Epithelial cell of alveolus of lung (primary cell): ENCODE data around the gene FTMT. TPM values are rescaled to one million over a fixed set of nuclear protein-coding genes. Genes with fewer than 3 reads are reported as not detected.

Source experiments
- total RNA-seq: library from RNA; depleted of rRNA; stranded (reverse); fragments of >200 nt; gene quantifications from 2 replicates; pipeline ENCODE4 v1.2.1, GENCODE V29; 2015

Gene FTMT
- total RNA-seq = not detected in 2 replicates

GRCh38 chr5:121851643-121852574, at the start of gene FTMT:
TSS of gene FTMT (plus strand) at chr5:121851882. CDS start at chr5:121851964, 82 bp downstream.

Other genes starting within 250 kb of the FTMT start
- gene SRFBP1, start 110.1 kb downstream of the FTMT start, total RNA-seq = 9.3 and 12.2 TPM in 2 replicates
- 123 and 125 TPM in 2 replicates for gene LOX, start 226.4 kb downstream of the FTMT start, total RNA-seq